Endothelial cell of umbilical vein (primary cell): ENCODE measurements around the gene VEPH1. TPM values are rescaled to one million over a fixed set of nuclear protein-coding genes. Genes with fewer than 3 reads are reported as not detected.

ENCODE experiments used
- BruUV-seq: library from RNA; stranded (reverse); fragments of 400-500 nt; replicated peaks from 2 replicates; lab custom pipeline; 2021; lab: Mats Ljungman, UMichigan
- CTCF ChIA-PET: fragments of 300-600, 350-600 bp; sonication (Branson Sonifier 250); formaldehyde crosslinking; loops from one replicate; lab custom pipeline; 2021; ENCODE audit warnings: antibody characterized with exemption, inconsistent platforms; lab: Charles Lee
- POLR2A ChIA-PET: fragments of 300-600, 350-600 bp; sonication (Branson Sonifier 250); formaldehyde crosslinking; loops from one replicate; lab custom pipeline; 2021; ENCODE audit warnings: antibody characterized with exemption, inconsistent platforms; lab: Charles Lee
- DNase-seq: peaks from one replicate; pipeline ENCODE4 v3.0.0-alpha.2; 2011; ENCODE audit warnings: low read depth, low spot score
- FAIRE-seq: peaks from 2 replicates; lab custom pipeline; 2011; peaks lifted over from hg19 to GRCh38; lab: Jason Lieb, UNC
- H2AFZ ChIP-seq: 2 replicates; pipeline ENCODE4 v1.6.0; 2012; ENCODE audit warnings: low read depth, low read length, control low read depth, inconsistent platforms
- H3K27ac ChIP-seq: 2 replicates; pipeline ENCODE4 v1.5.1; 2011; ENCODE audit warnings: low read depth, mild to moderate bottlenecking, control low read depth, low read length, moderate library complexity; ENCODE audit not compliant: insufficient read depth
- H3K27me3 ChIP-seq, 2 experiments: 2 replicates each; pipeline versions ENCODE4 v1.6.0 to v1.6.1; 2011; ENCODE audit warnings: low read length in 2 of 2, mixed read lengths in 1 of 2; ENCODE audit not compliant: control insufficient read depth in 2 of 2, insufficient read depth in 2 of 2
- H3K36me3 ChIP-seq, 2 experiments: 2 replicates in 1 of 2; 3 replicates in 1 of 2; pipeline ENCODE4 v1.5.1; 2011; ENCODE audit warnings: low read length in 2 of 2, mild to moderate bottlenecking in 1 of 2, moderate library complexity in 1 of 2; ENCODE audit not compliant: control insufficient read depth in 2 of 2, insufficient read depth in 2 of 2; ENCODE audit errors: extremely low read depth in 1 of 2
- H3K4me1 ChIP-seq: 3 replicates; pipeline ENCODE4 v1.5.1; 2011; ENCODE audit warnings: mild to moderate bottlenecking, low read length; ENCODE audit not compliant: control insufficient read depth, insufficient read depth; ENCODE audit errors: extremely low read depth
- H3K4me2 ChIP-seq: 2 replicates; pipeline ENCODE4 v1.6.1; 2011; ENCODE audit warnings: low read length, control low read depth, mixed read lengths; ENCODE audit not compliant: insufficient read depth
- H3K4me3 ChIP-seq, 3 experiments: fragments of 200-600 bp in 1 of 3; sonication (generic), shearing (Covaris generic) in 1 of 3; replicated peaks in 1 of 3; 2 replicates each; pipeline ENCODE4 v1.5.1; 2011 to 2016; ENCODE audit warnings: control low read depth in 3 of 3, low read length in 3 of 3, mild to moderate bottlenecking in 2 of 3, inconsistent platforms in 1 of 3, low read depth in 1 of 3, moderate library complexity in 1 of 3; ENCODE audit not compliant: insufficient read depth in 1 of 3
- H3K79me2 ChIP-seq: 2 replicates; pipeline ENCODE4 v1.6.0; 2012; ENCODE audit warnings: low read length, inconsistent platforms; ENCODE audit not compliant: control insufficient read depth, insufficient read depth
- H3K9ac ChIP-seq: replicated peaks from 2 replicates; pipeline ENCODE3; 2011; ENCODE audit warnings: low read length, control low read depth; ENCODE audit not compliant: insufficient read depth; ENCODE audit errors: extremely low read depth
- H3K9me1 ChIP-seq: replicated peaks from 3 replicates; pipeline ENCODE4 v1.6.0; 2011; ENCODE audit warnings: mild to moderate bottlenecking, low read length; ENCODE audit not compliant: control insufficient read depth, insufficient read depth; ENCODE audit errors: extremely low read depth
- H3K9me3 ChIP-seq: replicated peaks from 2 replicates; pipeline ENCODE4 v1.5.1; 2012; ENCODE audit warnings: low read length, inconsistent platforms; ENCODE audit not compliant: control insufficient read depth, insufficient read depth
- H4K20me1 ChIP-seq: replicated peaks from 2 replicates; pipeline ENCODE3; 2011; ENCODE audit warnings: mild to moderate bottlenecking, low read length; ENCODE audit not compliant: control insufficient read depth, insufficient read depth; ENCODE audit errors: extremely low read depth
- EZH2 ChIP-seq: IDR thresholded peaks from 2 replicates; pipeline ENCODE4 v1.6.1; 2012; ENCODE audit warnings: borderline replicate concordance, low read depth, mild to moderate bottlenecking, moderate library complexity, low read length, inconsistent platforms; ENCODE audit not compliant: severe bottlenecking
- FOS ChIP-seq: IDR thresholded peaks from 2 replicates; pipeline ENCODE4 v1.6.1; 2011; ENCODE audit warnings: mild to moderate bottlenecking, low read length, moderate library complexity, borderline replicate concordance; ENCODE audit not compliant: insufficient read depth
- GATA2 ChIP-seq: IDR thresholded peaks from 2 replicates; pipeline ENCODE4 v1.7.0; 2011; ENCODE audit warnings: low read depth, mild to moderate bottlenecking, moderate library complexity, mixed read lengths, low read length; ENCODE audit not compliant: insufficient read length, insufficient read depth
- JUN ChIP-seq: IDR thresholded peaks from 2 replicates; pipeline ENCODE4 v1.6.1; 2011; ENCODE audit warnings: borderline replicate concordance, low read depth; ENCODE audit not compliant: insufficient read length, insufficient read depth
- MYC ChIP-seq: IDR thresholded peaks from one replicate; pipeline ENCODE4 v1.6.1; 2011; ENCODE audit warnings: mild to moderate bottlenecking, low read depth, low read length
- POLR2A ChIP-seq: IDR thresholded peaks from 2 replicates; pipeline ENCODE4 v1.6.1; 2012; ENCODE audit warnings: low read depth, mild to moderate bottlenecking, control low read depth, low read length
- POLR2AphosphoS5 ChIP-seq: IDR thresholded peaks from 2 replicates; pipeline ENCODE4 v1.6.1; 2012; ENCODE audit warnings: low read depth, mild to moderate bottlenecking, control low read depth, low read length, moderate library complexity; ENCODE audit not compliant: insufficient read depth
- dilution Hi-C: fragments of 300-500 bp; cut with MboI; formaldehyde crosslinking; loops from one replicate; pipeline ENCODE4 v1.15.0; 2019; ENCODE audit warnings: low sequenced_read_pairs; ENCODE audit not compliant: extremely low pct_ligation_motif_present
- intact Hi-C: fragments of 100-400 bp; cut with micrococcal nuclease; formaldehyde crosslinking; loops from one replicate; pipeline ENCODE4 v1.10.0; 2022
- polyA plus RNA-seq, 4 experiments: library from polyadenylated mRNA; depleted of rRNA in 3 of 4; stranded (reverse) in 3 of 4; unstranded in 1 of 4; fragments of >200 nt; gene quantifications; 2 replicates each; pipeline versions ENCODE4 v1.2.1 to v1.2.3, GENCODE V29; 2011 to 2012; ENCODE audit warnings: missing spikeins in 1 of 4
- total RNA-seq: library from RNA; stranded (reverse); gene quantifications from 2 replicates; pipeline ENCODE4 v1.2.3, GENCODE V29; 2021
- TF ChIP-seq, protein P1 (sequence below), 2 donors: IDR thresholded peaks; 1 replicate in 1 of 2; 2 replicates in 1 of 2; pipeline ENCODE4 v1.5.1; 2011; ENCODE audit warnings: low read length in 2 of 2, mild to moderate bottlenecking in 2 of 2, moderate library complexity in 2 of 2, control low read depth in 1 of 2, inconsistent platforms in 1 of 2, low read depth in 1 of 2; ENCODE audit not compliant: insufficient read depth in 1 of 2; ENCODE audit errors: extremely low read depth in 1 of 2
- TF ChIP-seq, protein P2 (sequence below): IDR thresholded peaks from 2 replicates; pipeline ENCODE4 v1.6.1; 2011; ENCODE audit not compliant: insufficient read depth, insufficient read length

Gene VEPH1
- total and polyA plus RNA-seq, 2 donors (not counting 3 experiments of a cell fraction or from before 2014, with no cell fraction given): 42.9 to 136 TPM

DNA sequence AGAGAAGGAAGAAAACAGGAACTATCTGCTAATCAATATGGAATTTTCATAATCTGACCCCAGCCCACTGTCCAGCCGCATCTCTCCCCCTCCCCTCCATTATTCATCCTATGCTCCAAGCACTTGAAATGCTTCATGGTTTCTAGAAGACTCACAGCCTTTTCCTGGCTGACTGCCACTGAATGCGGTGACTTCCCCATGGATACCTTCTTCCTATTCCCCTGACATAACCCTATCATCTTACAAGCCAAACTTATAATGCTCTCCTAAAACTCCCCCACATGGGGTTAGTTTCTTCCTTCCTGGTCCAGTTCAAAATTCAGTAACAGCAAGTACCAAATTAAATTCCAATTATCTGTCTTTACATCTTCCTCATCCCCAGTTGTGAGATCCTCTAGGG lies 97.8 kb downstream of the VEPH1 start:
- H3K27ac ChIP-seq: no peak overlapping the region
- H3K9ac ChIP-seq: no peak overlapping the region
- POLR2A ChIA-PET: no interaction called here
- no peaks in the 10 kb centered on the region for H3K9me3 ChIP-seq
- no peaks in the 10 kb centered on the region for H3K27me3 ChIP-seq
- no peak for DNase-seq
- no peak overlapping the region for H3K4me3 ChIP-seq
- no peaks in the 10 kb centered on the region for H3K9me1 ChIP-seq
- no TSS peak for BruUV-seq
- intact Hi-C loops: no loop called here
- dilution Hi-C loops: no loop called here
- H4K20me1 ChIP-seq: no peaks in the 10 kb centered on the region
- H3K4me2 ChIP-seq: no peak overlapping the region
- CTCF ChIA-PET: interaction anchor here (0.6 kb wide), 1 partner anchor 201 kb away, joined by 5 read pairs; no protein-coding TSS in a partner anchor
- FAIRE-seq: no peak
- no peaks in the 10 kb centered on the region for H3K79me2 ChIP-seq
- peaks cover 24% of the 10 kb centered on the region for H3K4me1 ChIP-seq
- TF ChIP-seq EZH2 (no peak), FOS (no peak), POLR2AphosphoS5 (no peak), JUN (no peak), POLR2A (no peak), MYC (no peak), GATA2 (no peak)
- TF ChIP-seq, protein P1, sequence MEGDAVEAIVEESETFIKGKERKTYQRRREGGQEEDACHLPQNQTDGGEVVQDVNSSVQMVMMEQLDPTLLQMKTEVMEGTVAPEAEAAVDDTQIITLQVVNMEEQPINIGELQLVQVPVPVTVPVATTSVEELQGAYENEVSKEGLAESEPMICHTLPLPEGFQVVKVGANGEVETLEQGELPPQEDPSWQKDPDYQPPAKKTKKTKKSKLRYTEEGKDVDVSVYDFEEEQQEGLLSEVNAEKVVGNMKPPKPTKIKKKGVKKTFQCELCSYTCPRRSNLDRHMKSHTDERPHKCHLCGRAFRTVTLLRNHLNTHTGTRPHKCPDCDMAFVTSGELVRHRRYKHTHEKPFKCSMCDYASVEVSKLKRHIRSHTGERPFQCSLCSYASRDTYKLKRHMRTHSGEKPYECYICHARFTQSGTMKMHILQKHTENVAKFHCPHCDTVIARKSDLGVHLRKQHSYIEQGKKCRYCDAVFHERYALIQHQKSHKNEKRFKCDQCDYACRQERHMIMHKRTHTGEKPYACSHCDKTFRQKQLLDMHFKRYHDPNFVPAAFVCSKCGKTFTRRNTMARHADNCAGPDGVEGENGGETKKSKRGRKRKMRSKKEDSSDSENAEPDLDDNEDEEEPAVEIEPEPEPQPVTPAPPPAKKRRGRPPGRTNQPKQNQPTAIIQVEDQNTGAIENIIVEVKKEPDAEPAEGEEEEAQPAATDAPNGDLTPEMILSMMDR (IDR thresholded peaks at IDR 0.05; ENCODE audit: extremely low read depth in 1 of 2, insufficient read depth in 1 of 2, low read depth in 1 of 2, low read length in 2 of 2): no peak
- TF ChIP-seq, protein P2, sequence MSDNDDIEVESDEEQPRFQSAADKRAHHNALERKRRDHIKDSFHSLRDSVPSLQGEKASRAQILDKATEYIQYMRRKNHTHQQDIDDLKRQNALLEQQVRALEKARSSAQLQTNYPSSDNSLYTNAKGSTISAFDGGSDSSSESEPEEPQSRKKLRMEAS: no peak
- no peak overlapping the region for H2AFZ ChIP-seq
- peaks cover 0 to 3% of the 10 kb centered on the region in 2 experiments for H3K36me3 ChIP-seq
